Fibroblast of lung (primary cell): Measurements from ENCODE around the gene NRTN.

Source experiments
- EZH2 ChIP-seq: IDR thresholded peaks from 2 replicates; pipeline ENCODE4 v1.5.1; 2012; ENCODE audit warnings: low read length, control low read depth, mild to moderate bottlenecking; ENCODE audit errors: missing control alignments
- TF ChIP-seq, protein P1 (sequence below), 2 donors: IDR thresholded peaks in 1 of 2; conservative IDR thresholded peaks in 1 of 2; 1 replicate in 1 of 2; 2 replicates in 1 of 2; pipeline ENCODE4 v1.5.1; 2011 to 2012; ENCODE audit warnings: low read length in 2 of 2, control low read depth in 1 of 2, inconsistent platforms in 1 of 2, low read depth in 1 of 2, mild to moderate bottlenecking in 1 of 2

DNA sequence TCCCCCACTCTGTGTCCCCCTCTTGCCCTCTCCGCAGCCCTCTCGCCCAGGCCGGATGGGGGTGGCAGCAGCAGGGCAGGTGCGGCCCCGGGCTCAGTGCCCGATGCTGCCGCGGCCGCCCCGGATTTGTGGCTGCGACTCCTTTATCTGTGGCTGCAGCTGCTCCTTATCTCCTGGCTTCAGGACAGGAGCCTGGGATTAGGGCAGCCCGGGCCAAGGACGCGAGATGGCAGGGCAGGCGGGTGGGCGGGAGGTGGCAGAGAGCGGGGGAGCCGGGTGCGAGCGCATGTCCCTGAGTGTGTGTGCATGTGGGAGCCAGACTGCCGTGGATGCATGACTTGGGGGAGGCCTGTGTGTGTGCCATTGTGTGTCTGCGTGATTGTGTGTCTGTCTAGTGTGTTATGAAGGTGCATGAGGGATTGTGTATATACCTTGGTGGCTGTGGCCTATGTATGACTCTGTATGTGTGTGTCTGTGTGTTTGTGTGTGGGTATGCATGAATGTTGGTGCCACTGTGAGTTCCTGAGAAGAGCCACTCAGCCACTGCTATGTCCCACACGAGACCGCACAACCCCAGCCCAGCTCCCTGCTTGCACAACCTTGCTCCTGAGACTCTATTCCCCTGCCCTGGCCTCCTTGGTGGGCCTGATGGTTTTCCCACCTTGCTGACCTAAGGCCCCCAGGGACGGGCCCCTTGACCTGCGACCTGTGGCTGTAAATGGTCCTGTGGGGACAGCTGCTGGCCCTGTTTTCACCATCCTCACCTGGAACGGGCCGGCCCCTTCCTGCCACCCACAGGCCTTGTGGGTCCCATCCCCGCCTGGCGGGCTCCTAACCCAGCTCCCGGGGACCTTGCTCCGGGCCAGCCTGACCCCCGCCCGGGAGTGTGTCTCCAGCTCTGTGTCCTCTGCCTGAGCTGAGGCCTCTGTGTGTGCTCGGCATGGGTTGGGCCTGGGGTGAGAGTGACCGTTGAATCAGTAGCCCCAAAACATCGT lies 5.3 kb upstream of the NRTN start:
- TF ChIP-seq, protein P1, sequence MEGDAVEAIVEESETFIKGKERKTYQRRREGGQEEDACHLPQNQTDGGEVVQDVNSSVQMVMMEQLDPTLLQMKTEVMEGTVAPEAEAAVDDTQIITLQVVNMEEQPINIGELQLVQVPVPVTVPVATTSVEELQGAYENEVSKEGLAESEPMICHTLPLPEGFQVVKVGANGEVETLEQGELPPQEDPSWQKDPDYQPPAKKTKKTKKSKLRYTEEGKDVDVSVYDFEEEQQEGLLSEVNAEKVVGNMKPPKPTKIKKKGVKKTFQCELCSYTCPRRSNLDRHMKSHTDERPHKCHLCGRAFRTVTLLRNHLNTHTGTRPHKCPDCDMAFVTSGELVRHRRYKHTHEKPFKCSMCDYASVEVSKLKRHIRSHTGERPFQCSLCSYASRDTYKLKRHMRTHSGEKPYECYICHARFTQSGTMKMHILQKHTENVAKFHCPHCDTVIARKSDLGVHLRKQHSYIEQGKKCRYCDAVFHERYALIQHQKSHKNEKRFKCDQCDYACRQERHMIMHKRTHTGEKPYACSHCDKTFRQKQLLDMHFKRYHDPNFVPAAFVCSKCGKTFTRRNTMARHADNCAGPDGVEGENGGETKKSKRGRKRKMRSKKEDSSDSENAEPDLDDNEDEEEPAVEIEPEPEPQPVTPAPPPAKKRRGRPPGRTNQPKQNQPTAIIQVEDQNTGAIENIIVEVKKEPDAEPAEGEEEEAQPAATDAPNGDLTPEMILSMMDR (conservative IDR thresholded peaks at IDR 0.05 in 1 of 2, IDR thresholded peaks at IDR 0.05 in 1 of 2; ENCODE audit: low read depth in 1 of 2, low read length in 2 of 2) = no peak
- no peak for TF ChIP-seq EZH2
